Astrocyte of the cerebellum (primary cell): Measurements from ENCODE around the gene PACRG.

ENCODE experiments used
- DNase-seq: peaks from one replicate; pipeline ENCODE4 v3.0.0-alpha.2; 2011; ENCODE audit warnings: low read depth
- H3K4me3 ChIP-seq: 2 replicates; pipeline ENCODE4 v1.5.1; 2011; ENCODE audit warnings: mild to moderate bottlenecking, low read depth, low read length, moderate library complexity
- CTCF ChIP-seq: IDR thresholded peaks from 2 replicates; pipeline ENCODE4 v1.5.1; 2012; ENCODE audit warnings: low read length, low read depth, moderate library complexity, mild to moderate bottlenecking; ENCODE audit errors: missing control alignments
- in situ Hi-C: cut with HindIII; loops from 2 replicates; pipeline ENCODE4 v1.10.0; 2017; ENCODE audit warnings: low sequenced_read_pairs

PACRG gene

GRCh38 chr6:163354761-163355425 is 627.1 kb downstream of the PACRG start:
- TF ChIP-seq CTCF = no peak
- H3K4me3 ChIP-seq = no peak overlapping the region
- in situ Hi-C loops = no loop called here
- DNase-seq = no peak

- in situ Hi-C loops = no loop called here
- DNase-seq = no peak
- no peak overlapping the region for H3K4me3 ChIP-seq
- TF ChIP-seq CTCF = no peak
These were observed 627.7 kb downstream of the PACRG start for GRCh38 chr6:163355426-163355991.

GRCh38 chr6:163356324-163356723 is 628.5 kb downstream of the PACRG start:
- DNase-seq = peak; percentile 46
- no peak for TF ChIP-seq CTCF
- no peak overlapping the region for H3K4me3 ChIP-seq
- in situ Hi-C loops = no loop called here

GRCh38 chr6:163356743-163357142 is 629.0 kb downstream of the PACRG start:
- no peak for DNase-seq
- no peak overlapping the region for H3K4me3 ChIP-seq
- in situ Hi-C loops = no loop called here
- no peak for TF ChIP-seq CTCF

- no peak for TF ChIP-seq CTCF
- in situ Hi-C loops = no loop called here
- H3K4me3 ChIP-seq = no peak overlapping the region
- no peak for DNase-seq
These were observed 636.9 kb downstream of the PACRG start for GRCh38 chr6:163364641-163365040.
